Measurements from ENCODE around the gene PPID.
"Not testable (repeated sequence)": the region's sequence is repeated elsewhere in the genome, so short reads cannot be mapped to it uniquely, and the experiment has no call there.

The PPID gene

DNA sequence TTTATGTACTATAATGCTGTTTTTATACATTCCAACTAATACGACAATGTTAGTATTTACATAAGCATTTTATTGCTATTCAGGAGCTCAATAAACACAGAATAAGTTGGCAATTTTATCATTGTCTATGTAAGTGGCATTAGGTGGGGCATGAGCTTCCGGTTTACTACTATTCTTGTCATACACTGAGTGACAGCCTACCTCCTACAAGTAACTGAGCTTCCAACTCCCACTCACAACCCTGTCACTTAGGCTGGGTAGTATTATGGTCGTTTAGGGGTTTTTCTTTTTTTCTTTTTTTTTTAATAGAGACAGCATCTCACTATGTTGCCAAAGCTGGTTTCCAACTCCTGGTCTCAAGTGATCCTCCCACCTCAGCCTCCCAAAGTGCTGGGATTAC, 7.4 kb downstream of the PPID start:
- peaks cover 88% of the 10 kb centered on the region for H3K36me3 ChIP-seq (ENCODE audit: insufficient read depth, low read length)
- H4K20me1 ChIP-seq (ENCODE audit: insufficient read depth, low read length): no peaks in the 10 kb centered on the region
- H3K4me2 ChIP-seq (ENCODE audit: low read length): no peak overlapping the region
- H3F3A ChIP-seq (ENCODE audit: insufficient read depth, low read length): no peaks in the 10 kb centered on the region
- H3K9ac ChIP-seq (ENCODE audit: low read length): no peak overlapping the region
- H3K27me3 ChIP-seq (ENCODE audit: insufficient read depth, low read length): no peaks in the 10 kb centered on the region
- H3K9me2 ChIP-seq (ENCODE audit: low read depth, low read length): no peaks in the 10 kb centered on the region
- H3K27ac ChIP-seq (ENCODE audit: low read depth, low read length, poor library complexity, severe bottlenecking): no peak overlapping the region
- no peak for TF ChIP-seq EZH2 (IDR thresholded peaks at IDR 0.05; ENCODE audit: borderline replicate concordance, low read length)
- TF ChIP-seq, protein P1, sequence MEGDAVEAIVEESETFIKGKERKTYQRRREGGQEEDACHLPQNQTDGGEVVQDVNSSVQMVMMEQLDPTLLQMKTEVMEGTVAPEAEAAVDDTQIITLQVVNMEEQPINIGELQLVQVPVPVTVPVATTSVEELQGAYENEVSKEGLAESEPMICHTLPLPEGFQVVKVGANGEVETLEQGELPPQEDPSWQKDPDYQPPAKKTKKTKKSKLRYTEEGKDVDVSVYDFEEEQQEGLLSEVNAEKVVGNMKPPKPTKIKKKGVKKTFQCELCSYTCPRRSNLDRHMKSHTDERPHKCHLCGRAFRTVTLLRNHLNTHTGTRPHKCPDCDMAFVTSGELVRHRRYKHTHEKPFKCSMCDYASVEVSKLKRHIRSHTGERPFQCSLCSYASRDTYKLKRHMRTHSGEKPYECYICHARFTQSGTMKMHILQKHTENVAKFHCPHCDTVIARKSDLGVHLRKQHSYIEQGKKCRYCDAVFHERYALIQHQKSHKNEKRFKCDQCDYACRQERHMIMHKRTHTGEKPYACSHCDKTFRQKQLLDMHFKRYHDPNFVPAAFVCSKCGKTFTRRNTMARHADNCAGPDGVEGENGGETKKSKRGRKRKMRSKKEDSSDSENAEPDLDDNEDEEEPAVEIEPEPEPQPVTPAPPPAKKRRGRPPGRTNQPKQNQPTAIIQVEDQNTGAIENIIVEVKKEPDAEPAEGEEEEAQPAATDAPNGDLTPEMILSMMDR (IDR thresholded peaks at IDR 0.05; ENCODE audit: low read length): no peak
- no peaks in the 10 kb centered on the region for H3K4me1 ChIP-seq (ENCODE audit: insufficient read depth, low read length, severe bottlenecking)
- no peaks in the 10 kb centered on the region for H3K79me2 ChIP-seq (ENCODE audit: insufficient read depth, low read length)
- no peak overlapping the region for H3K4me3 ChIP-seq (ENCODE audit: low read depth, low read length, poor library complexity, severe bottlenecking)
- H3K9me3 ChIP-seq (ENCODE audit: low read length): no peaks in the 10 kb centered on the region
- H2AFZ ChIP-seq (ENCODE audit: low read length): no peak overlapping the region

DNA sequence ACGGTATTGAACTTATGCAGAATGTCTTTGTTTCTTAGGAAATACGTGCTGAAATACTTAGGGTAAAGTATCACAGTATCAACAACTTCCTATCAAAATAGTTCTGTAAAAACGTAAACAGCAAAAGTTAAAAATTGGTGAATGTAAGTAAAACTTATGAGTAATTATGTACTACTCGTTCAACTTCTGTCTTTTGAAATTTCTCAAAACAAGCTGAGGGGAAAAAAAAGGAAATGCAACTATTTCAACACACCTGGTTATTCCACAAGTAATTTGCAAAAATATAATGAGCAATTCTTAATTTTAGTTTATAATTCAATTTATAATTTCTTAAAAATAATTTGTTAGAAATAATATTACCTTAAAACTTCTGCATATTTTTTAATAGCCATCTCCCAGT, 8.3 kb downstream of the PPID start:
- TF ChIP-seq EZH2 (IDR thresholded peaks at IDR 0.05; ENCODE audit: borderline replicate concordance, low read length): no peak
- TF ChIP-seq, protein P1 (IDR thresholded peaks at IDR 0.05; ENCODE audit: low read length): no peak
- H3K9ac ChIP-seq (ENCODE audit: low read length): no peak overlapping the region

DNA sequence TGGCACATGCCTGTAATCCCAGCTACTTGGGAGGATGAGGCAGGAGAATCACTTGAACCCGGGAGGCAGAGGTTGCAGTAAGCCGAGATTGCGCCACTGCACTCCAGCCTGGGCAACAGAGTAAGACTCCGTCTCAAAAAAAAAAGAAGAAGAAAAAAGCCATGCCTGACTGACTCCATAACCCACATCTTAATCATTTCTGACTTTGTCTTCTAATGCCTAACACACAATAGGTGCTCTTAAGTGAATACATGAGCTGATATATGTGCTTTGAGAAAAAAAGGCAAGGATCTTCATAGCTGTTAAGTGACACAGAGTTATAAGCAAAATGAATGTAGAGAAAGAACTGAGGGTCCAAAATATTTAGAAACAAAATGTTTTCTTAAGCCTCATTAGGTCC, 10.6 kb downstream of the PPID start:
- not testable (repeated sequence) for H3K4me3 ChIP-seq (ENCODE audit: low read depth, low read length, poor library complexity, severe bottlenecking); H3F3A ChIP-seq (ENCODE audit: insufficient read depth, low read length); H3K9me3 ChIP-seq (ENCODE audit: low read length); H3K4me2 ChIP-seq (ENCODE audit: low read length); H3K4me1 ChIP-seq (ENCODE audit: insufficient read depth, low read length, severe bottlenecking); H3K9me2 ChIP-seq (ENCODE audit: low read depth, low read length); H3K27me3 ChIP-seq (ENCODE audit: insufficient read depth, low read length); H2AFZ ChIP-seq (ENCODE audit: low read length); H3K79me2 ChIP-seq (ENCODE audit: insufficient read depth, low read length); H3K9ac ChIP-seq (ENCODE audit: low read length); H4K20me1 ChIP-seq (ENCODE audit: insufficient read depth, low read length); H3K27ac ChIP-seq (ENCODE audit: low read depth, low read length, poor library complexity, severe bottlenecking)
- peaks cover 94% of the 10 kb centered on the region for H3K36me3 ChIP-seq (ENCODE audit: insufficient read depth, low read length)

More for the DNA sequence above, 8.3 kb downstream of the PPID start:
- Histone ChIP-seq H3K27me3 (ENCODE audit: insufficient read depth, low read length) (no peaks in the 10 kb centered on the region), H2AFZ (ENCODE audit: low read length) (no peak overlapping the region), H4K20me1 (ENCODE audit: insufficient read depth, low read length) (no peaks in the 10 kb centered on the region), H3K27ac (ENCODE audit: low read depth, low read length, poor library complexity, severe bottlenecking) (no peak overlapping the region), H3K9me3 (ENCODE audit: low read length) (no peaks in the 10 kb centered on the region), H3K4me3 (ENCODE audit: low read depth, low read length, poor library complexity, severe bottlenecking) (no peak overlapping the region), H3K36me3 (ENCODE audit: insufficient read depth, low read length) (peaks cover 94% of the 10 kb centered on the region), H3K4me2 (ENCODE audit: low read length) (no peak overlapping the region), H3K9me2 (ENCODE audit: low read depth, low read length) (no peaks in the 10 kb centered on the region), H3K79me2 (ENCODE audit: insufficient read depth, low read length) (no peaks in the 10 kb centered on the region), H3F3A (ENCODE audit: insufficient read depth, low read length) (no peaks in the 10 kb centered on the region), H3K4me1 (ENCODE audit: insufficient read depth, low read length, severe bottlenecking) (no peaks in the 10 kb centered on the region)

DNA sequence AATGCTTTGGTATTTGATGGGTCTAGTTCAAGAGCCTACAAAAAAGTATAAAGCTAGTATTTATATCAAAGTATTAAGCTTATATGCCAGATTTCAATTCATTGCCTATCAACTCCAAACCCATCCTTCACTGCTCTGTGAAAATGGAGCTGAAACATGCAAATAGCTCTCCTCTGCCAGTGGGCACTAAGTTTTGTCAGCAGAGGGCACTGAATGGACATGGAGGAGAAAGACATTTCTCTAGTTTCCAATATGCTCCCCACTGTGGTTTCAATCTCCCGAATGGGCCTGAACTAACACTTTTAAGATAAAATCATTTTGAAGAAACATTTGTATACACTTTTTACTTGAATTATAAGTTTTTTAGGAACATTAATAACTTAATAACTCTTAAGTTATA, 12.4 kb downstream of the PPID start:
- no peaks in the 10 kb centered on the region for H3K9me3 ChIP-seq (ENCODE audit: low read length)
- H3K4me2 ChIP-seq (ENCODE audit: low read length): no peak overlapping the region
- peaks cover 89% of the 10 kb centered on the region for H3K36me3 ChIP-seq (ENCODE audit: insufficient read depth, low read length)
- H3K9me2 ChIP-seq (ENCODE audit: low read depth, low read length): no peaks in the 10 kb centered on the region
- no peaks in the 10 kb centered on the region for H3K27me3 ChIP-seq (ENCODE audit: insufficient read depth, low read length)
- no peak overlapping the region for H3K9ac ChIP-seq (ENCODE audit: low read length)
- no peak overlapping the region for H3K27ac ChIP-seq (ENCODE audit: low read depth, low read length, poor library complexity, severe bottlenecking)
- no peaks in the 10 kb centered on the region for H3K4me1 ChIP-seq (ENCODE audit: insufficient read depth, low read length, severe bottlenecking)
- H4K20me1 ChIP-seq (ENCODE audit: insufficient read depth, low read length): no peaks in the 10 kb centered on the region
- TF ChIP-seq, protein P1 (IDR thresholded peaks at IDR 0.05; ENCODE audit: low read length): no peak
- TF ChIP-seq EZH2 (IDR thresholded peaks at IDR 0.05; ENCODE audit: borderline replicate concordance, low read length): no peak
- no peaks in the 10 kb centered on the region; the same call in 1 of the 2 replicates for H3F3A ChIP-seq (ENCODE audit: insufficient read depth, low read length)
- no peaks in the 10 kb centered on the region for H3K79me2 ChIP-seq (ENCODE audit: insufficient read depth, low read length)
- H2AFZ ChIP-seq (ENCODE audit: low read length): no peak overlapping the region
- H3K4me3 ChIP-seq (ENCODE audit: low read depth, low read length, poor library complexity, severe bottlenecking): no peak overlapping the region

All from OCI-LY1 (cell line).